Activated effector memory CD4-positive, alpha-beta T cell treated with Interleukin-2 at 50 U/mL for 16 hours (primary cell): ENCODE data around the gene SCMH1.

ENCODE experiments used
- DNase-seq: peaks from one replicate; pipeline ENCODE4 v3.0.0-alpha.2; 2020

SCMH1 gene

DNA sequence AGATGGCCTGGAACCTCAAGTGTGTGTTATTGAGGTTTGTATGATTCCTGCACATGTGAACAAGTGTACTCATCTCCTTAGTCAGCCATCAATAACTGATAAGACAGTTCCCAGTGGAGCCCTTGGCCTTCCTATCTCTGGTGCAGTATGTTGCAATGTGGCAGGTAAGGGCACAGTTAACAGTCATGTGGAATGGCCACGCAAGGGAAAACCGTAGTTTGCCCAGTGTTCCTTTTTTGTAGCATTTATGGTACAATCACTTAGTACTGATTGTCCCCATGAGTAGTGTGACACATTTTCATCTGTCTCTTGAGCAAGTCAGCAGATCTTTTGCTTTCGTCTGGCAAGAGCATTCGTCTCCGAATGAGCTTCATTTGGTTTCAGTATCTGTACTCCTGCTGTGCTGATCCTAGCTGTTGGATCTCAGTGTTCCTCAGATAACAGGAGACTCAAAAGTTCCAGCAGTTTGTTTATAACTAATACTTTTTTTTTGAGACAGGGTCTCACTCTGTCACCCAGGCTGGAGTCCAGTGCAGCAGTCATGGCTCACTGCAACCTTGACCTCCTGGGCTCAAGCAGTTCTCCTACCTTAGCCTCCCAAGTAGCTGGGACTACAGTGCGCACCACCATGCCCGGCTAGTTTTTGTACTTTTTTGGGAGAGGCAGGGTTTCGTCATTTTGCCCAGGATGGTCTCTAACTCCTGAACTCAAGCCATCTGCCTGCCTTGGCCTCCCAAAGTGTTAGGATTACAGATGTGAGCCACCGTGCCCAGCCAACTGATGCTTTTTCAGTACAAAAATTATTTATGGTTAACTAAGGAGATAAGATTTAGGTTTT, 254.4 kb downstream of the SCMH1 start:
- DNase-seq: no peak

DNA sequence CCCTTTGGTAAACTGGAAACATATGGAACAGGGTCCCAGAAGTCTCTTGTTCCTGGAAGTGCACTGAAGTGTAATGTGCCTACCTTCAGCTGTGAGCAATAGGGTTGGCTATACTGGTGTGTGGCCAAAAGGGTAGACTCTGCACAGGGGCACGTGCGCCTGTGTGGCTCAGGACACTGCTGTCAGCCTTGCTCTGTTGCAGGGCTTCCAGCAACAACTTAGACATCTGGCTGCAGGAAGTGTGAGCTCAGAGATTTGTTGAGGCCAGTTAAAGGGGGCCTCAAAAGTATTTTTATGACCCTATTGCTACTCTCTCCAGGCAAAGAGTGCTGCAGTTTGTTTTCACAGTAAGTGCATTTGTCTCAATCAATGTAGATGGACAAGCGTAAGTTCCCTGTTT, 255.2 kb downstream of the SCMH1 start:
- no peak for DNase-seq

DNA sequence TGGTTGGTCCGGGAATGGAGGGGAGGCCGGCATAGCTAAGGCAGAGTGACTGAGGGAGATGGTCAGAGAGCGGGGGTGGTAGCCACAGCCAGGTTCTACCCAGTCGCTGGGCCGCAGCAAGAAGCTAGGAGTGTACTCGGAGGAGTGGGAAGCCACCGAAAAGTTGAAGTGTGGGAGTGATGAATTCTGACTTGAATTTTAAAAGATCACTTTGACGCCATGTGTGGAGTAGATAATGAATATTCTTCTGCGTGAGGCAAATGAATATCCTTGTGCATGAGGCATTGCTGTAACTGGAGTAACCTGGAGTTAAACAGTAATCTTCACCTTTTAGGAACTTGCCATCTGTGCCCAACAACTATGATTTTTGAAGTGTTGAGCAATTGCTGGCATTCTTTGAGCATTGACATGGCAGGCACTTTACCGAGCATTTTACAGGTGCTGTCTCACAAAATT, 255.8 kb downstream of the SCMH1 start:
- DNase-seq: no peak

DNA sequence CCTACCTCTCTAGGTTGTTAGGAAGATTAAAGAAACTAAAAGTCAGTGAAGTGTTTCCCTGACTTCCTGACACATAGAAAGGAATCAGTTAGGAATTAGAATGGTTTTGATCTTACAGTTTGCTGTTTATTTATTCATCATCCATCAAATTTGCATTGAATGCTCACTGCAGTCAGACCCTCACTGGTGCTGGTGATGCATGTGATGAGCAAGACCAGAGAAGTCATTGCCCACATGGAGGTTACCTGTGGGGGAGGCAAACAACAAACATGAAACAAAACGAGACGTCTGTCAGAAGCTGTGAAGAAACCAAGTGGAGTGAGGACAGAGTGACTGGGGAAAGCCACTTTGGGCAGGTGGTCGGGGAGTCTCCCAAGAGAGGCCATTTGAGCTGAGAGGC, 256.2 kb downstream of the SCMH1 start:
- no peak for DNase-seq

DNA sequence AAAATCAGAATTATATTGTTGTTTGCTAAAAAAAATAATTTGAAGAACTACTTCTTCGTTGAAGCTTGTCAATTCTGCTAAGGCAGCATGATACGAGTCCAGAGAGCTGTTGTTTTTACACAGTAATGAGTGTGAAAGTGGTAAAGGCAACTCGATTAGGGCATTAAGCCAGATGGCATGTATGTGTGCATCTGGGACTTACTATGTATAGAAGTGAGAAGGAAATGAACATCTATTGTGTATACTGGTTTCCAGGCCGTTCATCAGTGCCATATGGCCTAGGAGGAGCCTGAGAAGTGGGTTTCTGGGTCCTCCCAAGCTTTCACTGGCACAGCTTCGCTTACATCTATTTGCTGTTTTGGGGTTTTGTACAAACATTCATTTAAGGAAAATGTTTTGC, 256.9 kb downstream of the SCMH1 start:
- no peak for DNase-seq

DNA sequence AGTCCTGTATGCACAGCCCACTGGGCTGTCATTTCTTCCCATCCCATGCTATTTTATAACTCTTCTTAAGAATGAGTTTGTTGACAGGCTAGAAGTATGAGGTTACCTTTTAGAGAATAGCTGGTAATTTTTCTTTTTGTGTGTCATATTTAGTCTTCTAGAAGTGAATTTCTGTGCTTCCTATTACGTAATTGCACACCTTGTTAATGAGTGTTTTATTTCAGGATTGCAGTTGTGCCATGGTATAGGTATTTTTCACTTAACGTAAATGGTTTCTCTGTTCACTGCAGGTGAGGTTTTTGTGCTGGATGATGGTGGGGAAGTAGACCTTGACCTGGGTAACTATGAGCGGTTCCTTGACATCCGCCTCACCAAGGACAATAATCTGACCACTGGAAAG, 257.6 kb downstream of the SCMH1 start:
- no peak for DNase-seq

DNA sequence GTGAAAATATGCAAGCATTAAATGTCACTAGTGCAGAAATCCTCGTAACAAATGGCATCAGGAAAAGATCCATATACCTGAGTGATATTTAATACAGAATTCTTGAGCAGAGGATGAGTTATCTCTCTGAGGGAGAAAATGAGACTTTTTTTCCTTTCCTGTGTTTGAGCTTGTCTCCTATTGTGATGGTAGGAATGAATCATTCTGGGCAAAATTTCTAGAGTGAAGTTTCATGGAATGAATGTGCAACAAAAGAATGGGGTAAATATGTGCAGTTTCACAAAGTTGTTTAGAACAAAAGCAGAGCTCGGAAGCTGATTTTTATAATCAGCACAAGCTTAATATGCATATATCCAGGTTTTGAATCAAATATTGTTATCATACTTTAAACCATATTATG, 258.0 kb downstream of the SCMH1 start:
- DNase-seq: no peak

DNA sequence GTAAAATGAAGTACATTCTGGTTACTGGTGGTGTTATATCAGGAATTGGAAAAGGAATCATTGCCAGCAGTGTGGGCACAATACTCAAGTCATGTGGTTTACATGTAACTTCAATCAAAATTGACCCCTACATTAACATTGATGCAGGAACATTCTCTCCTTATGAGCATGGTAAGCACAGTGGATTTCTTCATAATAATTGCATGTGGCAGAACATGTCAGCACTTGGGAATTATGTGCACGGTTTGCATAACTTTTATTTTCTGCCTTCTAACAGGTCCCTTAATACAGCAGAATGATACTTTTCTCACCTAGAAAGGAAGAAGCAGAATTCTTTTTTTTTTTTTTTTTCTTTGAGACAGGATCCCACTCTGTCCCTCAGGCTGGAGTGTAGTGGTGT, 258.8 kb downstream of the SCMH1 start:
- DNase-seq: no peak

DNA sequence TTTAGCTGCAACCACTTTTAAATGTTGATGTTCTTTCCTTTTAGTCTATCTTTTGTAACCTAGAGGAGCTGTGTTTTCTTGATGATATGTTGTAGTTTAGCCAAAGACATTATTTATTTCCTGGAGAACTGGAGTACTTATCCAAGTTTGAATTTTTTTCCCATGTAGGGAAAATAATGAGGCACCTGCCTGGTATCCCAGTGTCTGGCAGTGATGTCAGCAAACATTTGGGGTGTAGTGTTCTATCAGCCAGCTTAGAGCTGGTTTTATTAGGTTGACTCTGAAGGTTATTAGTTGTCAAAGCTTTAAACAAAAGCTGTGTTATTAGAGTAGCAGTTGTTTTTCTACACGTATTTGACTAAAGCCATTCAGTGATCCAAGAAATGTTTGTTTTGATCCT, 259.4 kb downstream of the SCMH1 start:
- DNase-seq: no peak

DNA sequence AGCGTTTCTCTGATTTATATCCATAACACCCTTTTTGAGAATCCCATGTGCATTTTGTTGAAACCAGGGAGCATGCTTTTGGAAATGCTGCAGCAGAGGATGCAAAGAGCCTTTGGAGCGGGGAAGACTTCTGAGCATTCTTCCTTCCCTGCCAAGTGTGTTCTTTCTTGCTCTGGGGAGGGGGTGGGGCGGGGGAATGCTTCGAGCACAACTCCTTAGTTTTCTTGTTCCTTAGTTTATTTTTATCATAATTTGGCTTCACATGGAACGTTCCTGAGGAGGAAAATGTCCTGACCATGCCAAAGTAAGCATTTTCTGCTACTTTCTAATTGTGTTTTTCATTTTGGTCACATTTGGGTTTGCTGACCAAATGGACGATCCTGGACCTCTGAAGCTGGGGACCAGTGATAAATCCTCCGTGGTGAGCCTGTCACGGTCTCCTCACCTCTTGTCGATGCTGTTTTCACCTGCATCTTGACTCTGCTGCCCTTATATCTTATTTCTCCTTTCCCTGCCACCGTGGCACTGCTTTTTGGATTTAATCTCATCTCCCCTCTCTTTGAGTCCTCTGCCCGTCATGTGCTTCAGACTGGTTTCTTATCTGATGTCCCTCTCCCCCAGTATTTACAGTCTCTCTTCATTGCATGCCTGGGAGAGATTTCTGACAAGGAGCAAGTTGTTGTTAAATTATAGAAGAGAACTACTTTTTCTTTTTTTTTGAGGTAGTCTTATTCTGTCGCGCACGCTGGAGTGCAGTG, 260.2 kb downstream of the SCMH1 start:
- DNase-seq: no peak

DNA sequence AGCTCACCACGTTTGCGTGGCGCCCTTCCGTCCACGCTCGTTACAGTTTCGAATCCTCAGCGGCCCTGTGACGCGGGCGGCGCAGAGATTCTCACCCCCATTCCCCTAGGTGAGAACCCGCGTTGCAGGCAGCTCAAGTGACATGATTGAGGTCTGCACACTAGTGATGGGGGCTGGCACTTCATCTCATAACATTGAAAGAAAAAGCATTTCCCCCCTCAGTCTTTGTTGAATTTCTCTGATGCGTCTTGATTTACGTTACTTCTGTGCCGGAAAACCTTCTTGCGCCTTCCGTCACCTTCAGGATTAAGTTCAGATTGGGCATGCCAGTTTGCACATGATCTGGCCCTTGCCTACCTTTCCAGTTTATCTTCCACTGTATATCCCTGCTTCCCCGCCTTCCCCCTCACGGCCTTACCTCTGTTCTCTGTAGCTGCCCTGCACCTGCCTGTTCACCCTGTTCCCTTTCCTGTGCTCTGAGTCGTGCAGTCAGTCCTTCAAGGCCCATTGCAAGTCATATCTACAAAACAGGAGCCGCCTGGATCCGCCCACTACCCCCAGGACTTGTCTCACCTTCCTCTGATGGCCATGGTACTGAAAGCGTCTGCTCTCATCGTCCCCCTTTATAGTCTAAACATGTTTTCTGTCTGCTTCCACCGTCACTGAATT, 261.5 kb downstream of the SCMH1 start:
- peak; percentile 39 for DNase-seq

DNA sequence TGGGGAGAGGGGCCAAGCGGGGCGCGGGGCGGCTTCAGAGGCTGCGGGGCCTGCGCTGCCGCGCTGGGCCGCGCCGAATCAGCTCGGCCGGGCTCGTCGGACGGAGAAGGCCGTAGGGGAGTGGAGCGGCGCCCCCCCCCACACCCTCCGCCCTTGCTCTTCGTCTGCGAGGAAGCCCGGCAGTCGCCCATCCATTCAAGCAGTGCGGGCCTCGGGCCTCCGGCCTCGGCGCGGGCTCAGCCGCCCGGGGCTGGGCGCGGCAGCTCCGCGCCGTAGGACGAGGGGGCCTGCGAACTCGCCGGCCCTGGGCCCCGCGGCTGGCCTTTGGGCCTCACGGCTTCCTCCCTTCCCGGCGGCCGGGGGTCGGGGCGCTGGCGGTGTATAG, 262.0 kb downstream of the SCMH1 start:
- DNase-seq: no peak

DNA sequence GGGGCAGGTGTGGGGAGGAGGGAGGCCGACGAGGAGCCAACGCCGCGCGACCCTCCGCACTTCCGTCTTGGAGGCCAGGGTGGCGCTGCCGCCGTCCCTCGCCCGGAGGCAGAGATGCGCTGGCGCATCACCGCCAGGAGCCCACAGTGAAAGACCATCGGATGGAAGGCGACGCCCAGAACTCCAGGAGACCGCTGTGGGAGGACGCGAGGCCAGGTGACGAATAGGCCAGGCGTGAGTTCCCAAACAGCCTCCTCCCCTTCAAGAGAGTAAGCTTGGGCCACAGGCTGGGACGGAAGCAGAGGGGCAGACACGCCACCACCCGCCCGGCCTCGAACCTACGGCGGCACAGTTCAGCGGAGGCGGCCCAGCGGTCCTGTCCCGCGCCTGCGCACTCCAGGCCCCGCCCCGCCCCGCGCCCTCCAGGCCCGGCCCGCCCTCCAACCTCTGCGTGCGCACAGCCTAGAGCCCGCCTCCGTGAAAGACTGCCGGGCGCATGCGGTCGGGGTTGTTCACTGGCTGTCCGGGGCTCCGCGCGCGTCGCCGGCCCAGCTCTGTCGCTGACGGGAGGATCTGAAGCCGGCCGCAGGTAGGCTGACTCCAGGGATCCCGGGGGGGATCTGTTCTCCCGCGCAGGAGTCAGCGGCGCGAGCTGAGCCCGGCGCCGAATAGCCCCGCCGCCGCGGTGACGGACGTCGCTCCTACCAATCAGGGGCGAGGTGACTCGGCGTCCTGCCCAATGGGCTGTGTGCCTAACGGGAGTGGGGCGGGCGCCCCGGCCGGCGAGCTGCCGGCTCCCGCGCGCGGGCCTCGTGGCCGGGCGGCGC, 262.7 kb downstream of the SCMH1 start, which contains the start of gene CTPS1:
TSS of gene CTPS1 (plus strand) at position 456 of the 827 bp plus-strand sequence. CDS start 3,595 bp downstream, outside the sequence.
- DNase-seq: peak; percentile 96

DNA sequence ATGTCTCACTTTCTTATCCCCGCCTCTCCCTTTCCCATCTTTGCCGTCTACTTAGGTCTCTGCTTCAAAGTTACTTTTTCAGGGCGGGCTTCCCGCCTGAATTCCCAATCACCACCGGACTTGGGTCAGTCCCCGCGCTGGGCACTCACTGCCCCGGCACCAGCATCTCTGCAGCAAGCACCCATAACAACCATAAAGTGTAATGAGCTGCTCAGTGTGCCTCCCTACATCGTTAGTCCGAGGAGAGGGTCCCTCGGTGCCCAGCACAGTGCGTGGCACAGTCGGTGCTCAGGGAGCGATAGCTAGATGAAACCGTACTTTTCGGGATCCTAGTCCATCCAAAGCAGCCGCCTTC, 263.2 kb downstream of the SCMH1 start:
- DNase-seq: no peak

DNA sequence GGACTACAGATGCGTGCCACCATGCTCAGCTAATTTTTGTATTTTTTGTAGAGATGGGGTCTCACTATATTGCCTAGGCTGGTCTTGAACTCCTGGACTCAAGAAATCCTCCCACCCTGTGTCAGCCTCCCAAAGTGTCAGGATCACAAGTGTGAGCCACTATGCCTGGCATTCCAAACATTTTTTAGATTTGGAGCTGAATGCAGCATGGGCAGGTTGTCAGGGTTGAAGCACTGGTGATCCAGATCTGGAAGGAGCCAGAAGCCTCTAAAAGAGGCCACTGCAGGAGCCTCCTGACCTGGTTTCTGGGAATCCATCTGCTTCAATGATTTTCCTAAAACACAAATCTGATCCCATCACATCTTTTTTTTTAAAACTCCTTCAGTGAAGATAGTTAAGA, 264.4 kb downstream of the SCMH1 start:
- no peak for DNase-seq
